MM.1S (cell line): ENCODE results near the gene MYRIP.

ENCODE experiments used
- DNase-seq: peaks from one replicate; pipeline ENCODE4 v3.0.0-alpha.2; 2015
- H2AFZ ChIP-seq: fragments of 300-600 bp; sonication (generic); 2 replicates; pipeline ENCODE4 v1.6.0; 2016; ENCODE audit warnings: antibody characterized with exemption, low read length
- H3F3A ChIP-seq: fragments of 300-600 bp; sonication (generic); 2 replicates; pipeline ENCODE4 v1.6.1; 2016; ENCODE audit warnings: mild to moderate bottlenecking, antibody characterized with exemption, low read length, moderate library complexity, mixed read lengths; ENCODE audit not compliant: insufficient read depth
- H3K27ac ChIP-seq: fragments of 300-600 bp; sonication (generic); 2 replicates; pipeline ENCODE4 v1.5.1; 2016; ENCODE audit warnings: mild to moderate bottlenecking, low read length
- H3K27me3 ChIP-seq: fragments of 300-600 bp; sonication (generic); replicated peaks from 2 replicates; pipeline ENCODE4 v1.6.0; 2016; ENCODE audit warnings: low read length; ENCODE audit not compliant: insufficient read depth
- H3K36me3 ChIP-seq: fragments of 300-600 bp; sonication (generic); replicated peaks from 2 replicates; pipeline ENCODE4 v1.6.1; 2016; ENCODE audit warnings: mild to moderate bottlenecking, low read length, mixed read lengths; ENCODE audit not compliant: insufficient read depth
- H3K4me1 ChIP-seq: fragments of 300-600 bp; sonication (generic); 2 replicates; pipeline ENCODE4 v1.6.1; 2016; ENCODE audit warnings: low read length, mixed read lengths
- H3K4me2 ChIP-seq: fragments of 300-600 bp; sonication (generic); 2 replicates; pipeline ENCODE4 v1.6.0; 2016; ENCODE audit warnings: low read depth, low read length
- H3K4me3 ChIP-seq: fragments of 300-600 bp; sonication (generic); 2 replicates; pipeline ENCODE4 v1.5.1; 2016; ENCODE audit warnings: low read length, mixed read lengths
- H3K79me2 ChIP-seq: fragments of 300-600 bp; sonication (generic); 2 replicates; pipeline ENCODE4 v1.6.1; 2016; ENCODE audit warnings: mixed run types, low read length, mixed read lengths
- H3K9ac ChIP-seq: fragments of 300-600 bp; sonication (generic); 2 replicates; pipeline ENCODE4 v1.6.1; 2016; ENCODE audit warnings: low read length, mixed read lengths
- H3K9me2 ChIP-seq: fragments of 300-600 bp; sonication (generic); replicated peaks from 2 replicates; pipeline ENCODE4 v1.6.1; 2016; ENCODE audit warnings: mild to moderate bottlenecking, low read length, mixed read lengths; ENCODE audit not compliant: insufficient read depth
- H3K9me3 ChIP-seq: fragments of 300-600 bp; sonication (generic); replicated peaks from 2 replicates; pipeline ENCODE4 v1.6.1; 2016; ENCODE audit warnings: mild to moderate bottlenecking, low read length, mixed read lengths; ENCODE audit not compliant: insufficient read depth
- H4K20me1 ChIP-seq: fragments of 300-600 bp; sonication (generic); 2 replicates; pipeline ENCODE4 v1.6.1; 2016; ENCODE audit warnings: mild to moderate bottlenecking, low read length, moderate library complexity, mixed read lengths; ENCODE audit not compliant: insufficient read depth
- EZH2 ChIP-seq: fragments of 300-600 bp; sonication (generic); optimal IDR thresholded peaks from 2 replicates; pipeline ENCODE3; 2017; ENCODE audit warnings: low read depth, mild to moderate bottlenecking, antibody characterized with exemption, low read length, mixed read lengths
- EZH2phosphoT487 ChIP-seq: fragments of 300-600 bp; sonication (generic); IDR thresholded peaks from 2 replicates; pipeline ENCODE4 v1.6.1; 2018; ENCODE audit warnings: antibody characterized with exemption, low read length
- TF ChIP-seq, protein P1 (sequence below): fragments of 300-600 bp; sonication (generic); IDR thresholded peaks from 2 replicates; pipeline ENCODE4 v1.5.1; 2016; ENCODE audit warnings: antibody characterized with exemption, low read length, mixed read lengths

Gene MYRIP

DNA sequence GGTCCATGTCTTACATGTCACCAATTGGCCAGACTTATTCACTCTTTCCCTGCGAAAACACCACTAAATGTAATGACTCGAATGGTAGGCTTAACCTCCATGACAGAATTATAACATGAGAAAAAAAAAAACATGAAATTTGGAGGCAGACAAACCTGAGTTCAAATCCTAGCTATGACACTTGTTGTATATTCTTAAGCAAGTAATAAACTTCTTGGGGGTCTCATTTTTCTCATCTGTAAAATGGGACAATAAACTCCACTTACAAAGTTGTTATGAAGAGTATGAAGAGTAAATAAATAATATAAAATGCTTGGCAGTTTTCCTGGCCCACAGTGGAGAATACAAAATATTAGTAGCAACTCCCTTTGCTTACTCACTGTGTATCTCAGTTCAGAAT is 488.7 kb downstream of the MYRIP start:
- no peaks in the 10 kb centered on the region for H3K79me2 ChIP-seq
- H3K9ac ChIP-seq, result no peak overlapping the region
- TF ChIP-seq EZH2, result no peak
- TF ChIP-seq, protein P1, sequence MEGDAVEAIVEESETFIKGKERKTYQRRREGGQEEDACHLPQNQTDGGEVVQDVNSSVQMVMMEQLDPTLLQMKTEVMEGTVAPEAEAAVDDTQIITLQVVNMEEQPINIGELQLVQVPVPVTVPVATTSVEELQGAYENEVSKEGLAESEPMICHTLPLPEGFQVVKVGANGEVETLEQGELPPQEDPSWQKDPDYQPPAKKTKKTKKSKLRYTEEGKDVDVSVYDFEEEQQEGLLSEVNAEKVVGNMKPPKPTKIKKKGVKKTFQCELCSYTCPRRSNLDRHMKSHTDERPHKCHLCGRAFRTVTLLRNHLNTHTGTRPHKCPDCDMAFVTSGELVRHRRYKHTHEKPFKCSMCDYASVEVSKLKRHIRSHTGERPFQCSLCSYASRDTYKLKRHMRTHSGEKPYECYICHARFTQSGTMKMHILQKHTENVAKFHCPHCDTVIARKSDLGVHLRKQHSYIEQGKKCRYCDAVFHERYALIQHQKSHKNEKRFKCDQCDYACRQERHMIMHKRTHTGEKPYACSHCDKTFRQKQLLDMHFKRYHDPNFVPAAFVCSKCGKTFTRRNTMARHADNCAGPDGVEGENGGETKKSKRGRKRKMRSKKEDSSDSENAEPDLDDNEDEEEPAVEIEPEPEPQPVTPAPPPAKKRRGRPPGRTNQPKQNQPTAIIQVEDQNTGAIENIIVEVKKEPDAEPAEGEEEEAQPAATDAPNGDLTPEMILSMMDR, result no peak
- TF ChIP-seq EZH2phosphoT487, result no peak
- no peak overlapping the region for H3K4me2 ChIP-seq
- H3K4me1 ChIP-seq, result no peaks in the 10 kb centered on the region
- H3K36me3 ChIP-seq, result no peaks in the 10 kb centered on the region
- H3K9me2 ChIP-seq, result no peaks in the 10 kb centered on the region
- H2AFZ ChIP-seq, result no peak overlapping the region
- no peaks in the 10 kb centered on the region for H4K20me1 ChIP-seq
- no peak overlapping the region for H3K4me3 ChIP-seq
- H3K9me3 ChIP-seq, result no peaks in the 10 kb centered on the region
- H3K27me3 ChIP-seq, result no peaks in the 10 kb centered on the region
- no peaks in the 10 kb centered on the region for H3F3A ChIP-seq
- H3K27ac ChIP-seq, result no peak overlapping the region
- no peak for DNase-seq

DNA sequence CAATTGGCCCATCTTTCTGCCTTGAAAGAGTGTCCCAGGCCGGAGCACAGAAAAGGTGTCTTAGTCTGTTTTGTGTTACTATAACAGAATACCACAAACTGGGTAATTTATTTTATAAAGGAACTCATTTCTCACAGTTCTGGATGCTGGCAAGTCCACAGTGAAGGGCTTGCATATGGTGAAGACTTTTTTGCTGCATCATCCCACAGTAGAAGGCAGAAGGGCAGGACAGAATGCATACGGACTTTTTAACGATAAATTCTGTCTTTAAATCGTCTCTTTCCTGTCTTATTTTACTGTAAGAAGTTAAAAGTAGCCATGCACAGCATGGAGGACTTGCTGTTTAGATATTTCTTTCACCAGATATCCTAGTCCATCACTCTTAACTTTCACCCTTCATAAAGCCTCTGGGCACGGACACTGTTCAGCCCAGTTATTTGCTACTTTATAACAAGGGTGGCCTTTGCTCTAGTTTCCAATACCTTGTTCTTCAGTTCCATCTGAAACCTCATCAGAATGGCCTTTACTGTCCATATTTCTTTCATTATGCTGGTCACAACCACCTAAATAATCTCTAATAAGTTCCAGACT is 489.8 kb downstream of the MYRIP start:
- Histone ChIP-seq H3K4me3 (no peak overlapping the region), H3K27me3 (no peaks in the 10 kb centered on the region), H3K9ac (no peak overlapping the region), H3K4me1 (no peaks in the 10 kb centered on the region), H3F3A (no peaks in the 10 kb centered on the region), H4K20me1 (no peaks in the 10 kb centered on the region), H3K27ac (no peak overlapping the region), H2AFZ (no peak overlapping the region), H3K36me3 (no peaks in the 10 kb centered on the region), H3K4me2 (no peak overlapping the region), H3K9me2 (no peaks in the 10 kb centered on the region), H3K9me3 (no peaks in the 10 kb centered on the region), H3K79me2 (no peaks in the 10 kb centered on the region)
- DNase-seq, result no peak
- TF ChIP-seq EZH2phosphoT487, result no peak
- TF ChIP-seq EZH2, result no peak
- TF ChIP-seq, protein P1, result no peak

DNA sequence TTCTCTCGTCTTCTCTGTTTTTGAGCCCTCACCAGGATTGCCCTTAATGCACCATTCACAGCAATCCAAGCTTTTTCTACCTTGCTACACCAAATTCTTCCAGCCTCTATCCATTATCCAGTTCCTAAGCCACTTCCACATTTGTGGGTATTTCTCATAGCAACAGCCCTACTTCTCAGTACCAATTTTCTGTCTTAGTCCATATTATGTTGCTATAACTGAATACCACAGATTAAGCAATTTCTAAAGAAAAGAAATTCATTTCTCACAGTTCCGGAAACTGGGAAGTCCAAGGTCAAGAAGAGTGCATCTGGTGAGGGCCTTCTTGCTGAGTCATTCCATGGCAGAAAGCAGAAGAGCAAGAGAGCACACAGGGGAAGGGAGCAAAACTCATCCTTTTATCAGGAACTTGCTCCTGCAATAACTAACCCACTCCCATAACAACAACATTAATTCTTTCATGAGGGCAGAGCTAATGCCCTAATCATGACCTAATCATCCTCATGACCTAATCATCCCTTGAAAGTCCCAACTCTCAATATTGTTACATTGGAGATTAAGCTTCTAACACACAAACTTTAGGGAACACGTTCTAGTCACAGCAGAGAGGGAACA is 490.4 kb downstream of the MYRIP start:
- no peak for DNase-seq
- Histone ChIP-seq H3K4me2 (no peak overlapping the region), H3K9me3 (no peaks in the 10 kb centered on the region), H3K79me2 (no peaks in the 10 kb centered on the region), H3K4me3 (no peak overlapping the region), H3K9ac (no peak overlapping the region), H3F3A (no peaks in the 10 kb centered on the region), H3K27me3 (no peaks in the 10 kb centered on the region), H3K36me3 (no peaks in the 10 kb centered on the region), H2AFZ (no peak overlapping the region), H3K9me2 (no peaks in the 10 kb centered on the region), H4K20me1 (no peaks in the 10 kb centered on the region), H3K4me1 (no peaks in the 10 kb centered on the region), H3K27ac (no peak overlapping the region)
- TF ChIP-seq EZH2phosphoT487 (no peak), EZH2 (no peak)
- TF ChIP-seq, protein P1, result no peak
